Raji (cell line): ENCODE data around the gene COA7.

Experiments used
- POLR2A ChIP-seq: IDR thresholded peaks from 2 replicates; pipeline ENCODE4 v1.6.1; 2011; ENCODE audit warnings: low read depth, low read length, control low read depth; ENCODE audit not compliant: insufficient read depth

COA7 gene

DNA sequence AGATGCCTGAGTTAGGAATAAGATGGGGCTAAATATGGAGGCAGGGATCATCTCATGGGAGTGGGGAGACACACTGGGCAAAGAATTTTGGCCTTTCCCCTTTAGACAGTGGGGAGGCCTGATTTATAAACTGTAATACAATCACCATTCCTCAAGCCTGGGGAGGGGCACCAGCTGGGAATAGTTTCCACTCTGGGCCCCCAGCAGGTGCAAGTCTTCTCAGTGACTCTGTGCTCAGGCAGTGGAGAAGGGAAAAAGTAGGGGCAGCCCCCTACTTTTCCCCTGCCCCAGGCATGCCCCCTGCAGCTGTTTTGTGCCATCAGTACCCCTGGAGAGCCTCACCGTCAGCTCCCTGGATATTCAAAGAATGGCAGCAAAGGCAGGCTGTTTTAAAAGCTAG, 19.1 kb downstream of the COA7 start:
- TF ChIP-seq POLR2A: no peak

DNA sequence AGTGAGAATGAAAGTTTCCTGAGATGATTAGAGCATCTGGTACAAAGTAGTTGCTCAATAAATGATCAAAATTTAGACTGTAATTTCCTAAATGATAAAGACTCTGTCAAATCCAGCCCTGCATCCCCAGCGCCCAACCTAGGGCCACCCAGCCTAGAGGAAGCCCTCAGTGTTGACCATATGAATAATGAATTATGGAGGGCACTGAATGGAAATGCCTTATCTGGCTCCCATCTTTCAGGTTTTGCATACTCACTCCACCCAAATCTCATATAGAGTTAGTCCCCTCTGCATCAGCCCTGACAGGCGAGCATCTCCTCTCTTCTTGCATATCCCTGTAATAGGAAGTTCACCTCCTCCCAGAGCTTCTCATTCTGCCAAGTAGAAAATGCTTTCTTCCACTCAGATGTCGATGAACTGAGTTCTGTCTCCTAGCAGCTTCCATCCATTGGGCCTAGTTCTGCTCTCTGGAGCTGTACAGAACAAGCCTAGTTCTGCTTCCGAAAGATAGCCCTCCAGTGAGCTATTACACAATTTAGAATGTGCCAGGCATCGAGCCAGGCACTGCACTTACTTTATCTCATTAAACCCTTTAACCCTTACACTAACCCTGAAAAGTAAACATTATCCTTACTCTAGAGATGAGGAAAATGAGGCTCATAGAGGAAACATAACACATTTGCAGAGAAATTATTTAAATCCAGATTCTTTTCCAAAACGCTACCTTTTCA, 20.9 kb downstream of the COA7 start:
- TF ChIP-seq POLR2A: no peak

DNA sequence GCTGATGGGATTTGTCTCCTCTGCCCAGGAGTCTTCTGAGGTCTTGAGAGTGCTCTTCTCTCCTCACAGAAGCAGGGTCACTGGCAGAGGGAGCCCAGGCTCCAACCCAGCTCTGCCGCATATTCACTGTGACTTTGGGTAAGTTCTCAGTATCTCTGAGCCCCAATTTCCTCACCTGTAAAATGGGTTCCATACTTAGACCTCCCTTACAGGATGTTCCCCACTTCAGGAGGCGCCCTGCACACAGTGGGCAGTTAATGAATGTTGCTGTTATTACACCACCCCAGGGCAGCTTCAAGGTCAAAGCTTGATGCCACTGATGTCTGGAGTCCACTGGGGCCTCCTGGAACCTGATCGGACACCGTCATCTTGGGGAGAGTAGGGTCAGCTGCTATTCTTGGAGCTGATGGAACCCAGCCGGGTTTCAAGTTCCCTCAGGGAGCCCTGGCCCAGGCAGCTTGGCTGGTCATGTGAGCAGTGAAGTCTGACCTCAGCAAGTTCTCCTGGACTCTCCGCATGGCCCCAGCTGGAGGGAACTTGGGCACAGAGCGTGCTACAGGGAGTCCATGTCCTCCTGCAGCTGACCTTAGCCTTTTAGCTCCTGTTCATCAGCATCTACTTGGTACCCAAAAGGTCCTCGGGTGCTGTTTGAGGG, 21.8 kb downstream of the COA7 start:
- no peak for TF ChIP-seq POLR2A

- no peak for TF ChIP-seq POLR2A
These were observed 23.4 kb downstream of the COA7 start for GRCh38 chr1:52674497-52675384.

GRCh38 chr1:52673513-52673912, 24.6 kb downstream of the COA7 start:
- no peak for TF ChIP-seq POLR2A

DNA sequence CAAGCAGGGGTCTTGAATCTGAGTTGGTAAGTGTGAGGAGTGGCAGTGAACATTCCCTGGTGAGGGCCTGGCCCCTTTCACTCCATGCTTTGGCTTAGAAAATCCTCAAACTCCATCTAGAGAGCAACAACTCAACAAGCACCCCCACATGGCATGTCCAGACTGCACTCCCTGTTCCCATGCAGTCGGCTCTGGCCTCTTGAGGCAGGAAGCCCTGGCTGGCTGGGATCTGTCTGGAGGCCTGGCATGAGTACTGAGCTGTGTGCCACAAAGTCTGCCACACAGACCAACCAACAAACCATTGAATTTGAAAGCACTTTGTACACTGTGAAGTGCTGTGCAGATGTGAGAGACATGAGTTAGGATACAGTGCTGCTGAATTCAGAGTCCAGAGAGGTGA, 25.2 kb downstream of the COA7 start:
- TF ChIP-seq POLR2A: no peak

DNA sequence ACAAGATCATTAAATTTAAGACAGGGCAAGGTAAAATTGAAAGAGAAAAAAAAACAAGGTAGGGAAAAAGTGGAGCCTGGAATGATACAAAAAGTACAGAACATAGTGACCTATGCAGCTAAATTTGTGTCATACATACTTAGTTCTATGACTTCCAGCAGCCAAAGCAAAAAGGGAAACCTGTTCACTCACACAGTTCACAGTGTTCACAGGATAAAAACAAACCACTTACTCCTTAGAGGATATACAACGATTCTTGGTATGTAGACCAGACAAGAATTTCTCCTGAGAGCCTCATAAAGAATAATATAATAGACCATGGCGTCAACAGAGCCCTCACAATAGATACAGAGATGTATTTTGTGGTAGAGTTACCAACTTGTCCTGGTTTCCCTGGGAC, 27.5 kb downstream of the COA7 start:
- TF ChIP-seq POLR2A: no peak

DNA sequence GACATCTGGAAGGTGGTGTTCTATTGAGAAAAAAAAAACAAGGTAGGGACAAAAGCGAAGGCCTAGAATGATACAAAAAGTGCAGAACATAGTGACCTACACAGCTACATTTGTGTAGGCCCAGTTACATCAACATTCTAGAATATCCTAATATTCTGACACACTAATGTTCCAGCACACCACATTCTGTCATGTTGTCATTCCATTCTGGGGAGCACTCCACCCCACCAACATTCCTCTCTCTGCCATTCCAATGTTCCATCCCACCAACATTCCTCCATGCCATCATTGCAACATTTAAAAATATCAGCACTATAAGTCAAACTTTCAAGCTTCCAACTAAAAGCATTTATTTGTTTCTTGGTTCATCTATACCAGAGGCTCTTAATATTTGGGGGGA, 28.5 kb downstream of the COA7 start:
- TF ChIP-seq POLR2A: no peak

- no peak for TF ChIP-seq POLR2A
These were observed 29.4 kb downstream of the COA7 start for GRCh38 chr1:52668711-52669110.

- no peak for TF ChIP-seq POLR2A
These were observed 30.2 kb downstream of the COA7 start for GRCh38 chr1:52667984-52668383.

DNA sequence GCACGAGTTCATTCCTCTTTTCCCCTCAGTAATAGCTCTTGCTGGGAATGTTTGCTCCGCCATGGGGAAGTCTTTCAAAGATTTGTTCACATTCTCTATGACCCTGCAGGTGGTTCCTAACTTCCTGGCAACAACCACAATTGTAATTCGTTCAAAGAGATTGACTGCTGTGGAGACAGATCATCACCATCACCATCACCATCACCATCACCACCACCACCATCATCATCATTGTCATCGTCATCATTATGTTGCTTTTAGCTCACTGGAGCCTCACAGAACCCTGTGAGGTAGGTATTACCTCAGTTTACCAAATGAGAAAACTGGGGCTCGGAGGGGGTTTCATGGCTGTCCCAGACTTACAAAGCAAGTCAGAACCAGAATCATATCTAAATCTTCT, 30.9 kb downstream of the COA7 start:
- TF ChIP-seq POLR2A: no peak

DNA sequence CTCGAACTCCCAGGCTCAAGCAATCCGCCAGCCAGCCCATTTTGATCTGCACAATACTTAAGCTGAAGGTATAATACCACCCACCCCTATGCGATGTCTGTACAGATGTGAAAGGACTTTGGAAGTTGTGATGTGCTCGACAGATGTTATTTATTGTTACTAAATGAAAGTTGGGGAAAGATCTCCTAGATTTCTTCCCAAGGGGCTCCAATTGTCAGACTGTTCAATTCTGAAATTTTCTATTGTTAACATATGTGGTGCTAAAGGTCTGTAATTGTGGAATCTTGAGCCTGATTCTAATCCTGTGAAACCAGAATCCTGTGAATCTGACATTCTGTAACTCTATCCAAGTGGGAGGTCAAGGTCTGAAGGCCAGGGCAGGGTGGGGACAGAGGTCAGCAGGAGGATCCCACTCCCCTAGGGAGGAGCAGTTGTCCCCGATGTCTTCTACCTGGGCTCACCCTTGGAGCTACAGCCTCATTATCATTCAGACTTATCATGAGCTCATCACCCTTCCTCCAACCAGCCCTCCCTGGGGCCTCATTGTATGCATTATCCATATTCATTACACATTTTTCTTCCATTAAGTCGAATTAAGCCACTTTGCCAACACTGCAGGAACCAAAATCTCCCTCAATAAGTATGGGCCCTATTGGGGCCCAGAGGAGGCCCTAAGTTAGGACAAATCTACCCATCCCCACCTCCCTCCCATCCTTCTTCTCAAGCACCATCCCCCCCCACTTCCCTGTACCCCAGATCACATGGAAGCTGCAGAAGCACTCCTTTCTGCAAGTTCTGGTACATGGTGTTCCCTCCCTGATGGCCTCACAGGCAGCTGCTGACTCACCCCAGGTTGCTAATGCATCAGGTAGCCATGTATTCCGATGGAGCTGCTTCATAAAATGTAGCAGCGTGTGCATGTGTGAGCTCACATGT, 32.9 kb downstream of the COA7 start:
- no peak for TF ChIP-seq POLR2A

DNA sequence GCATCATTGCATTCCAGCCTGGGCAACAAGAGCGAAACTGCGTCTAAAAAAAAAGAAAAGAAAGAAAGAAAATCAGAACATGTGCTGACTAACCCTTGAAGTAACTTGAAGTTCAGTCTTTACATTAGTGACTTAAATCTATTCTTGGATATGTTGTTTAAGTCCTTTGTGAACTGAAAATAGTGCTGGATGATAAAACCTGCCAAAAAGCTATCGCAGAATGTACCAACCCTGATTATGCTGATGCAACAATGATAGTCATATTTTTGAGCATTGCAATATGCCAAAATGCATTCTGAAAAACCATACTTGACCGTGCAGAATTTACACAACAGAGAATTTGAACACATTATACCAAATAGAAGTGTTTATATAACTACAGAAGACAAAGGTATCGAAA, 34.4 kb downstream of the COA7 start:
- no peak for TF ChIP-seq POLR2A

- TF ChIP-seq POLR2A: no peak
These were observed 35.4 kb downstream of the COA7 start for GRCh38 chr1:52662645-52663313.
